ENCODE data around the gene SUCNR1. TPM values are rescaled to one million over a fixed set of nuclear protein-coding genes. Genes with fewer than 3 reads are reported as not detected.
A peak's percentile ranks its signal among the peaks of the same experiment; 100 is the strongest.

The SUCNR1 gene
- total RNA-seq, 6 donors from 2014 or later = 0.22 to 3.3 (median 2.9) TPM; not detected in 1

- no peaks in the 10 kb centered on the region for H3K9me3 ChIP-seq
- no peaks in the 10 kb centered on the region for H3K4me1 ChIP-seq
- H3K27ac ChIP-seq = no peak overlapping the region
- TF ChIP-seq EP300 (IDR thresholded peaks at IDR 0.05) (no peak), POLR2AphosphoS5 (IDR thresholded peaks at IDR 0.05) (no peak), CTCF (IDR thresholded peaks at IDR 0.05) (no peak), POLR2A (IDR thresholded peaks at IDR 0.05) (no peak)
- no peaks in the 10 kb centered on the region for H3K36me3 ChIP-seq
- ATAC-seq (ENCODE audit: low FRiP score in 2 of 2) = no peak
- no peak overlapping the region for H3K4me3 ChIP-seq
- WGBS, 2 donors = 70 to 78% methylated on average over 2 of the region's 2 CpGs
- H3K27me3 ChIP-seq = no peaks in the 10 kb centered on the region
- DNase-seq = no peak
Observed at GRCh38 chr3:151859233-151859673, 14.2 kb upstream of the SUCNR1 start.

DNA sequence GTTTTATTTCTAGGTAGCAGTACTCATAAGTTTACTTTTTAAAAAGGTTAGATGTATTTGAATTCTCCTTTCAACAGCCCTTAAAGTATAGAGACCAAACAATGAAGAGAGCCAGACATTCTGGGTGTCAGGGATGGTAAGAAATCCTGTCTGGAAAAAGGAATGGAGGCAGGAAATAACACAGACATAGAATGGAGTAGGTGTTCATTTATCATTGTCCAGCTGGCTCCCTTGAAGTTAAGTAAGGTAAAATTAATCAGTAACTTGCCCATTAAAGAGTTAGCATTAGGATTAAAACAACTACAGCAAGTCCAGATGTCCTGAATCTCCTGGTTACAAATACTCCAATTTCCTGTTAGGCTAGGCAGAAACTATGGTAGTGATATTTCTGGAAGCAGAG, 13.5 kb upstream of the SUCNR1 start:
- no peak for ATAC-seq (ENCODE audit: low FRiP score in 2 of 2)
- no peaks in the 10 kb centered on the region for H3K4me1 ChIP-seq
- H3K27ac ChIP-seq = no peak overlapping the region
- TF ChIP-seq EP300 (IDR thresholded peaks at IDR 0.05) (no peak), POLR2A (IDR thresholded peaks at IDR 0.05) (no peak), CTCF (IDR thresholded peaks at IDR 0.05) (no peak), POLR2AphosphoS5 (IDR thresholded peaks at IDR 0.05) (no peak)
- H3K9me3 ChIP-seq = no peaks in the 10 kb centered on the region
- DNase-seq = no peak
- no peak overlapping the region for H3K4me3 ChIP-seq
- no peaks in the 10 kb centered on the region for H3K27me3 ChIP-seq
- H3K36me3 ChIP-seq = no peaks in the 10 kb centered on the region

GRCh38 chr3:151863611-151864010, 9.8 kb upstream of the SUCNR1 start:
- no peaks in the 10 kb centered on the region for H3K36me3 ChIP-seq
- no peaks in the 10 kb centered on the region for H3K27me3 ChIP-seq
- DNase-seq (no peak), ATAC-seq (ENCODE audit: low FRiP score in 2 of 2) (no peak)
- no peak overlapping the region for H3K27ac ChIP-seq
- TF ChIP-seq POLR2A (IDR thresholded peaks at IDR 0.05) = no peak
- no peak for TF ChIP-seq EP300 (IDR thresholded peaks at IDR 0.05)
- no peak for TF ChIP-seq POLR2AphosphoS5 (IDR thresholded peaks at IDR 0.05)
- TF ChIP-seq CTCF (IDR thresholded peaks at IDR 0.05) = no peak
- 93 to 97% methylated on average over 2 of the region's 2 CpGs for WGBS, 2 donors
- no peaks in the 10 kb centered on the region for H3K9me3 ChIP-seq
- H3K4me3 ChIP-seq = no peak overlapping the region
- H3K4me1 ChIP-seq = no peaks in the 10 kb centered on the region

DNA sequence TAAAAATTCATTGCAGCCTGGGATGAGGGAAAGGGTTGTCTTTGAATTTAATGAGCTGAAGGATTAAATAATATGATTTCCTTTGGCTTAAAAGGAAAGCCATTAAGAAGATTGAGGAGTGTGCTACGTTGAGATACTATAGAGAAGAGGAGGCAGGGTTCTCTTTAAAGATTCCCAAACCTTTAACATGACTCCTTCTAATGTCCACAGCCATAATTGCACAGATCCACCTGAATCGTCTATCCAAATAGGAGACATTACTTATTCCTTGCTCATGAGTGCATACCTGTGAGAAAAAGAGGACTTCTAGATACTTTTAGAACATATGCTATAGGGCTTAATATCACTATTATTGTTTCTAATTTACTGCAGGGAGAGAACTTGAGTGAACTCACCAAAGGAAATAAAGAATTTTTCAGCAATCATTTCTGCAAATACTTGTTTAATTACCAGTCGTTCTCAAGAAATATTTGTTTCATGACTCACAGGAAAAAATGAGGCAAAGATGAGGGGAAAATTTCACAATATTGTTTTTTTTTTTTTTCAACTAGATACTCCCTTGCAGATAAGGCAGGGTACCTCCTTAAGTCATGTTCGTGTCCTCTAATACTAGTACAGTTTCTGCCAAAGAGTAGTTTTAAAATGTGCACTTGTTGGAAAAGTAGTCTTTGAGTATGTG, 8.9 kb upstream of the SUCNR1 start:
- H3K27me3 ChIP-seq = no peaks in the 10 kb centered on the region
- no peak for DNase-seq
- no peak for TF ChIP-seq CTCF (IDR thresholded peaks at IDR 0.05)
- TF ChIP-seq POLR2AphosphoS5 (IDR thresholded peaks at IDR 0.05) = no peak
- no peak for TF ChIP-seq EP300 (IDR thresholded peaks at IDR 0.05)
- no peak for TF ChIP-seq POLR2A (IDR thresholded peaks at IDR 0.05)
- no peak overlapping the region for H3K27ac ChIP-seq
- no peak overlapping the region for H3K4me3 ChIP-seq
- H3K4me1 ChIP-seq = peaks cover 0 to 2% (median 0%) of the 10 kb centered on the region in 4 donors
- no peaks in the 10 kb centered on the region for H3K9me3 ChIP-seq
- peak in 1 of 2 donors; percentile 65 for ATAC-seq (ENCODE audit: low FRiP score in 2 of 2)
- no peaks in the 10 kb centered on the region for H3K36me3 ChIP-seq
- WGBS, 2 donors = 41 to 42% methylated on average over 4 of the region's 4 CpGs
